RPMI7951 (cell line): Measurements from ENCODE around the gene FOLR1. TPM values are rescaled to one million over a fixed set of nuclear protein-coding genes. Genes with fewer than 3 reads are reported as not detected.
"Not testable (repeated sequence)": the region's sequence is repeated elsewhere in the genome, so short reads cannot be mapped to it uniquely, and the experiment has no call there.

ENCODE experiments used
- DNase-seq: peaks from one replicate; pipeline ENCODE4 v3.0.0-alpha.2; 2012; ENCODE audit warnings: low read depth
- total RNA-seq: library from RNA; depleted of rRNA; stranded (reverse); fragments of >200 nt; shearing (Covaris generic); gene quantifications from 2 replicates; pipeline ENCODE4 v1.2.3, GENCODE V29; 2014

The FOLR1 gene
- total RNA-seq, 1 experiment from 2014 or later: not detected

DNA sequence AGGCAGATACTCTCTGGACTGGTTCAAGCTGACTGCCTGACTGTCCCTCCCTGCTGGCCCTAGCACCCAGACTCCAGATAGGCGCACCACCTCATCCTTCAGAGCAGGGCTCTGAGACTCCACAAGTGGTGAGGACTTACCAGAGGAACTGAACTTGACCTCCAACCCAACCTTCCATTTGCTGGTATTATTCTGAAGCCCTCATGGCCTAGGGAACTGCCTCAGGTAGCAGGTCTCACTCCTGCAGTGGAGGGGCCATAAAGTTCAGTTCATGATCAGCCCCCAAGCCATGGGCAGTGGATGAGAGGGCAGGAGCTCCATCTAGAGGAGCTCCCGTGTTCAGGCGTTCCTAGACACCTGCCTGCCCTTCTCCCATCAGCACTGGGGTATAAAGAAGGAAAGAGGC lies 10.4 kb upstream of the FOLR1 start:
- DNase-seq: not testable (repeated sequence)

DNA sequence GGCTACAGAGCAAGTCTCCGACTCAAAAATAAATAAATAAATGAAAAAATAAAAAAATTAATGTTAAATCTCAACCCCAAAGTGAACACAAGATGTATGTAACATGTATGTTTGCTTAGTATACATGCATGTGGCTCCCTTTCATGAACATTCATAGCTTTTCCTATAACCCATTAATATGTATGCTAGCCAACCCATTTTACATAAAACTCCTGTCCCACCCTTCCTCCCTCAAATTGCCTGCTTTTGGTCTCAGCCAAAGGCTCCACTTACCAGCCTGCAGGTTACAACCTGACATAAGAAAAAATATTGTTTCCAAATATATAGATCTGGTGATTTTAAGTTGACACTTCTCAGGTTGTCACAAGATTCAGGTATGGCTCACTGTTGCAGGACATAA lies 3.7 kb upstream of the FOLR1 start:
- DNase-seq: no peak

DNA sequence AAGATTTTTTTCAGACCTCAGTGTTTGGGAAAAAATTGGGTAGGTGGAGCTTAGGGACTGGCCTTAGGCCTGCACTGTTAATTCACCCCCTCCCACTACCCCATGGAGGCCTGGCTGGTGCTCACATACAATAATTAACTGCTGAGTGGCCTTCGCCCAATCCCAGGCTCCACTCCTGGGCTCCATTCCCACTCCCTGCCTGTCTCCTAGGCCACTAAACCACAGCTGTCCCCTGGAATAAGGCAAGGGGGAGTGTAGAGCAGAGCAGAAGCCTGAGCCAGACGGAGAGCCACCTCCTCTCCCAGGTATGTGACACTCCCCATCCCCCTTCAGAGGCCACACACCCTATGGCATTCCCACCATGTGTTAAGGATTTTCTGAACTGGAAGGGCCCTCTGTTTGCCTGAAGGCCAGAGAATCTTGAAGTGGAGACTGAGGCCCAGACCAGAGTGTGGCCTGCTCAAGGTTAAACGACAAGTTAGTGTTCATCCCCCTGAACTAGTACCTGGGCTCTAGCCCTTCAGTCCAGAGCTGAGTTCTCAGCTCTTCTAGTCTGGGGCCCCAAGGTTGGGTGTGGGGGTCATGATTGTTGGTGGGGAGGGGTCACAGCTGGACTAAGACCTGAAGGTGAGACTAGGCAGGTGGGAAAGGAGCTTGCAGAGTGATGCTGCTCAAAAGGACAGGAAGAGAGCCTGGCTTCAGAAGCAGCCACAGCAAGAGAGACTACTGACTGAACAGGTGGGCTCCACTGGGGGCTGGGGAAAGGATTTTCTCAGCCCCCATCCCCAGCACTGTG lies 2.3 kb upstream of the FOLR1 start:
- no peak for DNase-seq

DNA sequence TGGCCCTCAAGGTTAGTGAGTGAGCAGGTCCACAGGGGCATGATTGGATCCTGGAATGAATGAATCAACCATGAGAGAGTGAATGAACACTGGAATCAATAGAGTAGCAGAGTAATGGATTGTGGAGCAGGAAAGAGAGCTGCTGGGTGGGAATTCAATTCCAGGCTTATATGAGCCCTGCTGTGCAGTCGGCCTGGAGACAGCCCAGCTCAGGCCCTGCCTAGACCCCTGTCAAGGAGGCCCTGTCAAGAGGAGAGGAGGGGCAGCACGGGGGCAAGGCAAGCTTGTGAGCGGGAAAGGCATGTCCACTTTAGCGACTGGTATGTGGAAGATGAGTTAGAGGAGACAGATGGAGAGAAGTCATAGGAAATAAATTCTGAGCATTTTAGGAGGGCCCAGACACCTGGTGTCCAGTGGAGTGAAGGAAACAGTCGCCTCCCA lies 1.3 kb upstream of the FOLR1 start:
- DNase-seq: no peak

DNA sequence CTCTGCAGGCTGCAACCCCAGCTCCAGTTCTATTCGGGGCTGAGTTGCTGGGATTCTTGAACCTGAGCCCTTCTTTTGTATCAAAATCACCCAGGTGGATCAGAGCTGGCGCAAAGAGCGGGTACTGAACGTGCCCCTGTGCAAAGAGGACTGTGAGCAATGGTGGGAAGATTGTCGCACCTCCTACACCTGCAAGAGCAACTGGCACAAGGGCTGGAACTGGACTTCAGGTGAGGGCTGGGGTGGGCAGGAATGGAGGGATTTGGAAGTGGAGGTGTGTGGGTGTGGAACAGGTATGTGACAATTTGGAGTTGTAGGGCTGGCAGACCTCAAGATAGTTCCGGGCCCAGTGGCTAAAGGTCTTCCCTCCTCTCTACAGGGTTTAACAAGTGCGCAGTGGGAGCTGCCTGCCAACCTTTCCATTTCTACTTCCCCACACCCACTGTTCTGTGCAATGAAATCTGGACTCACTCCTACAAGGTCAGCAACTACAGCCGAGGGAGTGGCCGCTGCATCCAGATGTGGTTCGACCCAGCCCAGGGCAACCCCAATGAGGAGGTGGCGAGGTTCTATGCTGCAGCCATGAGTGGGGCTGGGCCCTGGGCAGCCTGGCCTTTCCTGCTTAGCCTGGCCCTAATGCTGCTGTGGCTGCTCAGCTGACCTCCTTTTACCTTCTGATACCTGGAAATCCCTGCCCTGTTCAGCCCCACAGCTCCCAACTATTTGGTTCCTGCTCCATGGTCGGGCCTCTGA lies 3.8 kb downstream of the FOLR1 start:
- no peak for DNase-seq

DNA sequence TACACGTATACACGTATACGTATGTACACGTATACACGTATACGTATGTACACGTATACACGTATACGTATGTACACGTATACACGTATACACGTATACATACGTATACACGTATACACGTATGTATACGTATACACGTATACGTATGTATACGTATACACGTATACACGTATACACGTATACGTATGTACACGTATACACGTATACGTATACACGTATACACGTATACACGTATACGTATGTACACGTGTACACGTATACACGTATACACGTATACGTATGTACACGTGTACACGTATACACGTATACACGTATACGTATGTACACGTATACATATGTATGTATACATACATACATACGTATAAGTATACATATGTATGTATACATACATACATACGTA lies 9.5 kb downstream of the FOLR1 start:
- DNase-seq: not testable (repeated sequence)

DNA sequence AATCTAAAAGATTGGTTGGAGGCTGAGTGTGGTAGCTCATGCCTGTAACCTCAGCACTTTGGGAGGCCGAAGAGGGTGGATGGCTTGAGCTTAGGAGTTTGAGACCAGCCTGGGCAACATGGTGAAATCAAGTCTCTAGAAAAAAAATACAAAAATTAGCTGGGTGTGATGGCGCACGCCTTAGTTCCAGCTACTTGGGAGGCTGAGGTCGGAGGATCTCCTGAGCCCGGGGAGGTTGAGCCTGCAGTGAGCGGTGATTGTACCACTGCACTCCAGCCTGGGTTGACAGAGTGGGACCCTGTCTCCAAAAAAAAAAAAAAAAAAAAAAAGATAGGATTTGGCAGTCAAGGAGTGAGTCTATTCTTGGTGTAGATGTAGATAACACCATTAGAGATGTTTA lies 10.6 kb downstream of the FOLR1 start:
- DNase-seq: no peak

DNA sequence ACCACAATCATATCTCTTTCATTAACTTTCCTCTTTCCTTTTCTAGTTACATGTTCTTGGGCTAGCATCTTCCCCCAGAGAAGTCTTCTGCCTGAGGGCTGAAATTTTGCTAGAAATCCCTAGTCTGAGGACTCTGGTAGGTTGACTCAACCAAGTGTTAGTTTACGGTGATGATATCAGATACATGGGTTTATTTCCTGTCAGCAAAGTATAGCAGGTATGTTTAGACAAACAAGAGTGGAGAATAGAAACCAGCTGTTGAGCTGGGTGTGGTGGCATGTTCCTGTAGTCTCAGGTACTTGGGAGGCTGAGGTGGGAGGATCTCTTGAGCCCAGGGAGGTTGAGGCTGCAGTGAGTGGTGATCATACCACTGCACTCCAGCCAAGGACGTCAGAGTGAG lies 11.2 kb downstream of the FOLR1 start:
- no peak for DNase-seq

DNA sequence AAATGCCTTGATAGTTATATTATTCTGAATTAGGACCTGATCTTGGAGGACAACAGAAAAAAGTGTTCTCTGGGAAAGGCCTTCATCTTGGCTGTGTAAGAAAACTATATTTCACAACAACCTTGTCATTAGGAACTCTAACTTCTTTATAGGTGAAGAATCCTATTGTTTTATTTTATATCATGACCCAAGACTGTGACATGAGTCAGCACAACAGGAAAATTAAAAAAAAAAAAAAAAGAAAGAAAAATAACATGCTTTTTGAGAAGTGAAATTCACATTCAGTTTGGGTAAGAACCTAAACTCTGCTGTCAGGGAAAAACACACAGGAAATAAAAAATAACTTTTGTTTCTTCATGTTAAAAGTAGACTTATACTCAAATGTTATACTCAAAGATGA lies 12.9 kb downstream of the FOLR1 start:
- DNase-seq: no peak

DNA sequence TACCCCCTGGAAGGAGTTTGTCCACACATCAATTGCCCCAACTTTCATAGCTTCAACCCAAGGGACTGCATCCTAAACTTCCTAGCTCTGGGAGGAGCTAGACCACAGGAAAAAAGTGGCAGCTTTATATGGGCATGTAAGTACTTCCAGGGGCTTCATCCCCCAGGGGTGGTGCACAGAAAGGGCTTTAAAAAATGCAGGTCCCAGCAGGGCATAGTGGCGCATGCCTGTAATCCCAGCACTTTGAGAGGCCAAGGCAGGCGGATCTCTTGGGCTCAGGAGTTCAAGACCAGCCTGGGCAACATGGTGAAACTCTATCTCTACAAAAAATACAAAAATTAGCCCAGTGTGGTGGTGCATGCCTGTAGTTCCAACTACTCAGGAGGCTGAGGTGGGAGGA lies 14.9 kb downstream of the FOLR1 start:
- DNase-seq: not testable (repeated sequence)

DNA sequence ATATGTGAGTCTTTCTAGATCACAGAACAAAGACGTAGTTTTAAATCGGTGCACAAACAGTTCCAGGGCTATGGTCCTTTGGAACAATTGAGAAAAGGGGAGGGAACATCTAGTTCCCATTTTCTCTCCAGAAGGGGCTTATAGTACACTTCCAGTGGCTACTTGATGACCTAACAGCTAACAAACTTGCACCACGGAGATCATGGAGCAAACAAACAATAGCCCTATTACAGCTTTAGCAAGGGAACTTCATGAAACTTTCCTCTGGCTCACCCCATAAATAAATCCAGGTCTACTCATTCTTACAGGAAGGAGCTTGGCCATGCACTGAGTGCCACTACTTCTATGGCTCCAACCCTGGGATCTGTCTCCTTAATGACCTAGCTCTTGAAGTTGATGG lies 16.3 kb downstream of the FOLR1 start:
- DNase-seq: no peak

DNA sequence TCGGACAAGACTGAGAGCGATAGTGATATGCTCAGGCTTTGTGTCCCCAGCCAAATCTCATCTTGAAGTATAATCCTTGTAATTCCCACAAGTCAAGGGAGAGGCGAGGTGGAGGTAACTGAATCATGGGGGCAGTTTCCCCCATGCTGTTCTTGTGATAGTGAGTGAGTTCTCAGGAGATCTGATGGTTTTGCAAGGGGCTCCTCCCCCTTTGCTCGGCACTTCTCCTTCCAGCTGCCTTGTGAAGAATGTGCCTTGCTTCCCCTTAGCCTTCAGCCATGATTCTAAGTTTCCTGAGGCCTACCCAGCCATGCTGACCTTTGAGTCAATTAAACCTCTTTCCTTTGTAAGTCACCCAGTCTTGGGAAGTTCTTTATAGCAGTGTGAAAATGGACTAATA lies 17.2 kb downstream of the FOLR1 start:
- DNase-seq: no peak

DNA sequence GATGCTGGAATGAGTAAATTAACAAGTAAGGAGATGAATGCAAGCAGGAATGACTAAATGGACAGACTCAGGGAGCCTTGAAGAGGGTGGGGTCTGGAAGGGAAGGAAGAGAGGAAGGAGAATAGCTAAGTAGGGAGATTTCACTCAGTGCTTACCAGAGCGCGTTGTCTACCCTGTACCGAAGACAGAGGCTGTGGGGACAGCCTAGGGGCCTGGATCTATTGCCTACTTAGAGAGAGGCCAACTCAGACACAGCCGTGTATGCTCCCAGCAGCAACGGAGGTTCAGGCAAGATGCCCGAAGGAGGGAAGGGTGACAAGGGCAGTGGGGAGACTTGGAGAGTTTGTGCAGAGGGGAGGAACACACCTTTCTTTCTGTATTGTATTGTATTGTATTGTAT lies 24.7 kb downstream of the FOLR1 start, which contains the start of gene FOLR2:
Gene FOLR2, plus strand, starts transcription at position 157 of the 400 bp plus-strand sequence. CDS start 1,791 bp downstream, outside the sequence.
- no peak for DNase-seq

DNA sequence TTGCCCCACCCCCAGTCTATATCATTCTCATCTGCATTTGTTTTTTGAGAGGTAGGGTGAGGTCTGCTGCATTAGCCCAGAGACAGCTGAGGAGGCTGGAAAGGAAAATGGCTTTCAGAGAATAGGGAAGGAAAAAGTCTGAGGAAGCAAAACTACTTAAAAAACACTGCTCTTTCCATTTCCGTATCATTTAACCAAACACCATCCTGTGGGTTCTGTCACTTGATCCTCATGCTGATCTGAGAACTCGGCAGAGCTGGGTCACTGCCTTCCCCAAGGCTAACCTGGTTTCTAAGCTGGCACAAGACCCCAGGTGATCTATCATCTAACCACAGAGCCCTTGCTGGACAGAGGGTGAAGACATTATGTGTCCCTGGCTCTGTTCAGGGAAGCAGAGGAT lies 25.9 kb downstream of the FOLR1 start:
- no peak for DNase-seq

DNA sequence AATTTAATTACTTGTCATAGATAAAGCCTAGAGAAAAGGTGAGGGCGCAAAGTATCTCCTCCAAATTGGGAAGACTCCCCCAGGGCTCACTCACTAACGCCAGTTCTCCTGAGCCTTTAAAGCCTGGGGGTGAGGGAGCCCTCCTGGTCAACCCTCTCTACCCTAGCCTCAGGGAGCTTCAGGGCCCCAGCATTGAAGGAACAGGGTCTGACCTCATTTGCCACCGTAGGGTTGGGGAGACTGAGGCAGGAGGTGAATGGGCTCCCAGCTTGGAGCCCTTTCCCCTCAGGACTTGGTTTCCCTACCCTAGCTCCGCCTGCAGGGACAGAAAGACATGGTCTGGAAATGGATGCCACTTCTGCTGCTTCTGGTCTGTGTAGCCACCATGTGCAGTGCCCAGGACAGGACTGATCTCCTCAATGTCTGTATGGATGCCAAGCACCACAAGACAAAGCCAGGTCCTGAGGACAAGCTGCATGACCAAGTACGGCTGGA lies 26.4 kb downstream of the FOLR1 start:
- no peak for DNase-seq

DNA sequence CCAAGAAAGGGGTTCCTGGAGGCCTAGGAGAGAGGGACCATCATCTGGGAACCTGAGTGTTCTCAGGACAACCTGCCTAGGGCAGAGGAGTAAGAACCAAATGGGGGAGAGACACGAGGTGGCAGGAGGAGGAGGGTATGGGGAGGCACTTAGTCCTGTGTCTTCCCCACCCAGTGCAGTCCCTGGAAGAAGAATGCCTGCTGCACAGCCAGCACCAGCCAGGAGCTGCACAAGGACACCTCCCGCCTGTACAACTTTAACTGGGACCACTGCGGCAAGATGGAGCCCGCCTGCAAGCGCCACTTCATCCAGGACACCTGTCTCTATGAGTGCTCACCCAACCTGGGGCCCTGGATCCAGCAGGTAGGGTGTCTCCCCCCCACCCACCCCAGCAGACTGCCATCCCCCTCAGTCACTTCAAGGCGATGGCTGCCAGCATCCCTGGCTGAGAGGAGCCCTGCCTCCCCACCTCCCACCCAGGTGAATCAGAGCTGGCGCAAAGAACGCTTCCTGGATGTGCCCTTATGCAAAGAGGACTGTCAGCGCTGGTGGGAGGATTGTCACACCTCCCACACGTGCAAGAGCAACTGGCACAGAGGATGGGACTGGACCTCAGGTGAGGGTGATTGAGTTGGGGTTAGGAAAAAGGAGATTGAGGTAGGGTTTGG lies 28.9 kb downstream of the FOLR1 start:
- DNase-seq: no peak

DNA sequence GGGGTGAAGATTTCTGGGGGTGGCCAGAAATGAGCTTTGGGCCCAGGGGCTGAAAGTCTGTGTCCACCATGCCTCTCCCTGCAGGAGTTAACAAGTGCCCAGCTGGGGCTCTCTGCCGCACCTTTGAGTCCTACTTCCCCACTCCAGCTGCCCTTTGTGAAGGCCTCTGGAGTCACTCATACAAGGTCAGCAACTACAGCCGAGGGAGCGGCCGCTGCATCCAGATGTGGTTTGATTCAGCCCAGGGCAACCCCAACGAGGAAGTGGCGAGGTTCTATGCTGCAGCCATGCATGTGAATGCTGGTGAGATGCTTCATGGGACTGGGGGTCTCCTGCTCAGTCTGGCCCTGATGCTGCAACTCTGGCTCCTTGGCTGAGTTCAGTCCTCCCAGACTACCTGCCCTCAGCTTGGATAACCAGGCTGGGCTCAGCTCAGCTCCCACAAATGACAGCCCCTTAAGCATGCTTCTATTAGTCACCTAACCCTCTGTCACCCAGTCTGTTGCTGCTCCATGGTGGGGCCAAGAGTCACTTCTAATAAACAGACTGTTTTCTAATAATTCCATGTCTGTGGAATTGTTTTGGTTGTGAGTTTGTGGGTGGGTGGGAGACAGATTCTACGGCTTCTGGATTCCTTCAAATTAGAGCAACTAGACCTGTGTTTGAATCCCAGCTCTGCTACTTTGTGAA lies 29.6 kb downstream of the FOLR1 start:
- no peak for DNase-seq

DNA sequence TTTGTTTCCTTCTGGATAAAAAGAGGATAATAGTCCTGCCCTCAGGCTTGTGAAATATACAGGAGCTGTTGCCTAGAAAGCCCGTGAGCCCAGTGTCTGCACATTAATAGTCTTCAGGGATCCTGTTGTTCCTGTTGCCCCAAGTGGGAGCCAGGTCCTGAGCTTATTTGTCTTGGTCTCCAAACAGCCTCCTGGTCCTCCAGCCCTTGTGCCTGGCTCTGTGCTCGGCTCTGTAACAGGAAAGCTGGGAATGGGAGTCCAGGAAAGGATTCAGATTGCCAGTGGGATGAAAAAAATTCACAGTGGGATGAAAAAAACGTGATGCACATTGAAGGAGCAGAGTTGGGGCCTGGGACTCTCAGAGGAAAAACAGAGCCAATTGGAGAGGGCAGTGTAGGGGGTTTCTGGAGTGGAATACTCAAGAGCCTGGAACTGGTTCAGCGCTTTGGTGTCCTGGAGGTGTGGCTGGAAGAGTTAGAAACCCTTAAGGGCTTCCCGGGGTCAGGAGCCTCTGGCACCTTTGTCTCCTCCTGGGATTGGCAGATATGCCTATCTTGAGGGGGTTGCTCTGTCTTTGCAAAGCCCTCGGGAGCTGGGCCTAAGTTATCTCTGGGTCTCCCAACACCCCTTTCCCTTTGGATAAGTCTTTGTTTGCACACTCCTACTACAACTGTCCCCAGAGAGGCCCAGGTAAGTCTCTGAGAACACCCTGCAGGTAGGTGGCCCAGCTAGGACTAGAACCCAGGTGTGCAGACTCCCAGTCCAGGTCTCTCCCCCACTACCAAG lies 30.4 kb downstream of the FOLR1 start:
- no peak for DNase-seq

DNA sequence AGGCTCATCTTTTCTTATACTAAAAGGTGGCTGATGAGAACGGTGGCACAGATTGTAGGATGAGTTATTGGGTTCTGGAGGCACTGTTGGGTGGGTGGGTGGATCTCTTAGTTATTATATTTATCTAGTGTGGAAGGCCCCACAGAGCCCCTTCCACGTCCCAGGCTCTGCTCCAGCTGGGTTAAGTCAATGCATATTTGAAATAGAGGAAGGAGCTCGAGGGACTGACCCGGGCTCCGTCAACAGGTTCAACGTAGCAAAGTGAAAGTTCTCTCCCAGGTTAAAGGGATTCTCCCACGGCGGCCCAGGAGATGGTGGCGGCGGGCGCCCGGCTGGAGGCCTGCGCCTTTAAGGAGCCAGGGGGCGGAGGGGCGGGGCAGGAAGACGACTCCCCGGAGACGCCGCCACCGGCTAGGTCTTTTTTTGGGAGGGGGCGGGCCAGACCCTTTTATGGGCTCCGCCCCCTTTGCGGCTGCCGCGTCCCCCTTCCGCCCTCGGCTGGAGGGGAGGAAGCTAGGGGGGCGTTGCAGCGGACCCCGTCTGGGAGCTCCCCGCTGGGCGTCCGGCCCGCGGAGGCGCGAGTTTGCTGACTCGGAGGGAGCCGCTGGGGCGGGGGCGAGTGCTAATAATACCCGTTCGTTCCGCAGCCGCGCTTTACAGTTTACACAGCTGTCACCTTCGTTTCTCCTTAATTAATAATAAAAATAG lies 31.1 kb downstream of the FOLR1 start:
- DNase-seq: peak; percentile 92
